ENCODE data around the gene FAM234B.

FAM234B gene

DNA sequence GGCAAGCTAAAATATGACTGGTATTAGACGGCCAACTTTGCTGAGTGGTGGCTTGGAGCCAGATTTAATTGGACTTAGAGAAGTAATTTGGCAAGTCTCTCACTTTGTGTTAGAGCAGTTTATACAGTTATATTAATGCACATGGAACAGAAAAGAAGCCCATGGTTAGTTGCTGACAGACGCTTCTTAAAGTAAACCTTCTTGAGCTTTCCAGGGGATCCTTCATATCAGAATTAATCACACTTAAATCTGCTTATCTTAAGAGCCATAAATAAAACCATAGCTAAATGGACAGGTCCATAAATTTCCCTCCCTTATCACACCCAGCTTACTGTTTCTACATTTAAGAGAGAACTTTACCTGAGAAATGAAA, 49.7 kb downstream of the FAM234B start:
- no peak for DNase-seq

DNA sequence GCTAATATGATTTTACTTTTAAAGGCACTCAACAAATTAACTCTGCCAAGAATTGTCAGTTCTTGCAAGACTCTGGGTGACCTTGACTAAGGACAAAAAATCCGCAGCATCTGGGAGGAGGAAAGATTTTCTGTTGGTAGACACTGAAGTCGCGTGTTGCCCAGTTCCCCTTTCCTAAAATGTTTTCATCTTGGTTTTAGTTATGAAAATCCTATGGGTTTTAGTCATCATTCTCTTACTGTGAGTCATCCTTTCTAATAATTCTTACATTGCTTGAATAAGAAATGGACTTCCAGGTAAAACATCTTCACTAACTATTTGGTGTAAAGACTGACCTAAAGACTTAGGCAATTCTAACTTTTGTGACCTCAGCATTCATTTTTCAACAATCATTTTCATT, 50.2 kb downstream of the FAM234B start:
- no peak for DNase-seq

DNA sequence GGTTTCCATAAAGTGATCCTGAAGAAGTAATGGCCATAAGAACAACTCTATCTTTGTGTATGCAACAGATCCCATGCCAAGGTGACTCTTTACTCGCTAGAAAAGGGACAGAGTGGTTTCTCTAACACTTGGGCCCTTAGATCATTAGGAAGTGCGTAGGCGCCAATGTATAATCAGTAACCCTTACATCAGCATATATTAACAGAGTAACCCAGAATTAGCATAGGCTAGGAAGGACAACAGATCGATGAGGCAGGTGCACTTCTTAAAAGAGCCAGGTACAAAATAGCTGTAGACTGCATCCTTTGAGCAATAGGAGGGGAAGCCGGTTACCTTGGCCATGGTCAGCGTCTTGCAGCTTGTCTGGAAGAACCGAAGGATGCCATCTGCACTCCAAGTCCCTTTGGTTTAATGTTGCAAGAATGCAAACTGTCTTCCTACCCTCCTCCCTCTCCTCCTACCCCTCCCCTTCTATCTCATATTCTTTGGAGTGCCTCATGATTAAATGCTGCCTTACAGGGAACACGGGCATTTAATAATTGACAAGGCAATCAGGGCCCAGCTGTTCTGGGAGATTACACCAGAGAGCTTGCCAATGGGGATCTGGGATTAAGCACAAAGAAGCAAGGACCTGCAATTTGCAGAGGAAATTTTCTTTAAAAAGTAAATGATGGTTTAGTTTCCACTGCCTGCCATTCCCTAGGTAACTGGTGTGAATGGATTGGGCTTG, 51.2 kb downstream of the FAM234B start:
- DNase-seq = no peak

DNA sequence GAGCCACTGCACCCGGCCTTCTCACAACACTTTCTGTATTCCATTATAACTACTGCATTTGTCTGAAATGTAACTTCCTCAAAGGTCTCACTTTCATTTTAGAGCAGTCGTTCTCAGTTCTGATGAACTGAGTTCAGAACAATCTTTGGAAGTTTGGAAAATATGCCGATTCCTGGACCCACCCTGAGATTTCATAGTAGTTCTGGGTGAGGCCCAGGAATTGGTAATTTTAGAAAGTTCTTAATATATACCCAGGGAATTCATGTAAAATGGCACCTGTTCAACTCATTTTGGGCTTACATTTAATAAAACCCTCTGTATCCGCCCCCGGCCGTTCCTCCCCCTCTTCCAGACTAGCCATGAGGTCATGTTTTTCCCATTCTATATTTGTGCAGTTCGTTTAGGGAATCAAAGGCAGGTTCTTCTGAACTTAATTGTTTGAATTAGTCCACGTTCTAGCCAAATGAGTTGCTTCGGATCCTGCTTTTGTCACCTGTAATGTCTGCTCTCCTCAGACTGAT, 53.4 kb downstream of the FAM234B start:
- no peak for DNase-seq

DNA sequence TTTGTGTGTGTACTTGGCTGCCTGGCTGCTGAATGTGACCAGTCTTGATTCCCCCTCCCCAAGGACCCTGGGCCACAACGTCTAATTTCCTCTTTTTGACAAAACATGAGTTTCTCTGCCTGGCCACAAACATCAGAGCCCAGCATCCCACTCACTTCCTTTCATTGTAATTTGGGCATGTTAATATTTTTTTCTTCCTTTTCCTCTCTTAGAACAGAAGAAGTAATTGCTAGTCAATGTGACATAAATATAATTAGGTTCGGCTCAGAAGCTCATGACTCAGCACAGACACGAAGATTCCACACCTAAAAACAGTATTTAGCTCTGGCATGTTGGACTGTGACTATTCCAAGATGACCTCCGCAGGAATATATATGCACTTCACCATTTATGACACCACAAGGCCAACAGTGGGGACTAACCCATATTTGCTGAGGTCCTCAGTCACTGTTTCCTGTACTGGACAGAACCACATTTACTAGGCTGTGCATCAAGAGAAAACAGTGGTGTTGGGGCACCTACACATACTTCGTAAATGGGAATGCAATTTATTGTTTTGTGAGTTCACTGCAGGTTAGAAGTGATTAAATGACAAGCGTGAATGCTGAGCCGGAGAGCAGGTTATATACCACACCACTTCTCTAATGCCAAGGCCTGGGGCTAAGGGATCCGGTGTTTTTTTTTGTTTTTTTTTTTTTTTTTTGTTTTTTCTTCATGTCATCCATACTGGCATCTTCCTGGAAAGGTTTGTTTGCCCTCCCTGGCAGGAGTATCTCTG, 55.1 kb downstream of the FAM234B start:
- DNase-seq = no peak

DNA sequence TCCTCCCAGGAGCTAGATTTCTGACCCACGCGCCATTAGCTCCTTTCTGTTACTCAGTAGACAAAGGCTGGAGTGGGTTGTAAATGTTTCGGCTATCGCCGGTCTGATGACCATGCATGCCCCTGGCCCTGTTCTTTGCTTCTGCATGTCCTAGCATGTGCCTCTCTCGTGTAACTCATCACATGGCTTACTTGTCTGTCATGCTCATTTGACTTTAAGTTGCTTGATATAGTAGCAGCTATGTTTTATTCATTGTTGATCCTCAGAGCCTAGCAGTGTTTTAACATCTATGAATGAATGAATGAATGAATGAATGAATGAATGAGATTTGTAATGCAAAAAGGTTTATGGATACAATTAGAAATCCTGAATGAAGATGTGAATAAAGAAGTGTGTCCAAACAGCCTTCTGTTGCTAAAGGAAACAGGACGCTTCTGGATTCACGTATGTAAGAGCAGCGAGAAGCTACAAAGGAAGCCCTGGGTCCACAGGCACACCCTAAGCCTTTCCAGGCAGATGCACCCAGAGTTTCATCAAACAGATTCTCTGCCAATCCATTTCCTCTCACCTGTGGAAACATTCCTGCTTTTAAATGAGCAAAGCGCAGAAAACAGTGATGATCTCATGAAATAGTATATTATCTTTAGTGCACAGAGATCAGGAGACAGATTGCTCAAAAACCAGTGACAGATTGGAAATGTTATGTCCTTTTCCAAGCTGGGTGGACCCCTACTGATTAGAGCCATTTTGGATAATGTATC, 55.8 kb downstream of the FAM234B start:
- no peak for DNase-seq

DNA sequence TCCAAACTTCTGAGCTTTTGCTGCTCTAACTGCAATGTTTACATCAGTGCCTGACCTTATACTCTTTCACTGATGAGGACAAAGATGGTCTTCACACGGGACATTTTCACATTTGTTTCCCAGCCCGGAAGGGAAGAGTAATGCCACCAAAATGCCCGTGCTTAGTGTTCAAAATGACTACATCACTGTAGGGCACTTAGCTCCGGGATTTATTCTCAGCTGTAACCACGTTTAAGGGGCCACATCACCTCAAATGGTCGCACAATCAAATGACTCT, 56.4 kb downstream of the FAM234B start:
- DNase-seq = no peak

DNA sequence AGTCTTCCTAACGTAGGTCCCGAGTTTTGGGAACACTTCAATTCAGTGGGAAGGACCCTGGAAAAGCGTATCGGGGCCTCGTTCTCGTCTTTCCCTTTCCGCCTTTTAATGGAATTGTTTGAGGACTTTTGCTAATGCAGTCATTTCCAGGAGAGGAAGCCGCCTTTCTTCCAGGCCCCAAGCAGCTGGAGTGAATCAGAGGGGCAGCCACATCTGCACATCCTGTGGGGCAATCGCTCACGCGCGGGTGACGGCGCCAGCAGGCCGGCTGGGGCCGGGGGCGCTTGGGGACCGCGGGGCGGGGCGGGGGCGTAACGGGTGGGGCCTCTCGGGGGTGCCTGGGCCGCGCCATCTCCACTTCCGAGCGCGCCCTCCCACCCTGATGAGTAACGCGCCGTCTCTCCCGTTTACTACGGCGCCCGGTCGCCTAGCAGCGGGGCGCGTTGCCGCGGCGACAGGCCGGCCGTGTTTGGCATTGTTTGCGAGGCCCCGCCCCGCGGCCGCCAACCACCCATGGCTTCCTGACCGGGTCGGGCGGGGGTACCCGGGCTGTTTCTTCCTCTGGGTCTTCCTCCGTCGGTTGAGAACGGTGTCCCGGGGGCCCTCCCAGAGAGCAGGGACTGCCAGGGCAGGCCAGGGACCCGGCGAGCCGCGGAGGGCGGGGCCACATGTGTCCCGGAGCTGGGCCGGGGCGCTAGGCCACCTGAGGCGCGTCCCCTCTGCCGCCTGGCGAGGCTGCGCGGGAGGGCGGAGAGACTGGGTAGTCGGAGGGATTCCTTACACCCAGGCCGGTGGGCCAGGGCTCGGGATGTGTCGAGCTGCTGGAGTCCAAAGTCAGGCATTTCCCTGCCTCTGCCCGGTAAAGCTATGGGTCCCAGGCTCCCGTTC, 56.9 kb downstream of the FAM234B start:
- DNase-seq = no peak

DNA sequence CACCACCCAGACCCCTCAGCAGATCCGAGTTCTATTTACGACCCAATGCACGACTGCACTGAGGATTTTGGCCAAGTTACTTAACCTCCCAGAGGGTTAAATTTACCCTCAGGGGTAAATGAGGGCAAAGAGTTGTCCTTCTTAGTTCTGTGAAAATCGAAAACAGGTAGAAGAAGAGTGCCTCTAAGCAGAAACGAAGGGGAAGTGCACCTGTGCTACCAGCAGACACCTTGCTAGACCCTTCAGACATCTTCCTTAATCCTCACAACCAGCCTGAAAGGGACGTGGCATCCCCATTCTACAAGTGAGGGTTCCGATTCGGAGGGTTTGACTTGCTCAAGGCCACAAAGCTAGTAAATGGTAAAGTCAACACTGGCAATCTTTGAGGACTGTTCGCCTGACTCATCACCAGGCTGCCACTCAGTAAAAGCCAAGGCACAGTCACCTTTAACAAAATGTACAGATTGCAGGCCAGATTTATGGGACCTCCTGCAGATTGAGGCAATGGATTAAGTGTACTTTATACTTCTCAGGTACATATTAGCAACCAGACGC, 57.7 kb downstream of the FAM234B start:
- DNase-seq = no peak

DNA sequence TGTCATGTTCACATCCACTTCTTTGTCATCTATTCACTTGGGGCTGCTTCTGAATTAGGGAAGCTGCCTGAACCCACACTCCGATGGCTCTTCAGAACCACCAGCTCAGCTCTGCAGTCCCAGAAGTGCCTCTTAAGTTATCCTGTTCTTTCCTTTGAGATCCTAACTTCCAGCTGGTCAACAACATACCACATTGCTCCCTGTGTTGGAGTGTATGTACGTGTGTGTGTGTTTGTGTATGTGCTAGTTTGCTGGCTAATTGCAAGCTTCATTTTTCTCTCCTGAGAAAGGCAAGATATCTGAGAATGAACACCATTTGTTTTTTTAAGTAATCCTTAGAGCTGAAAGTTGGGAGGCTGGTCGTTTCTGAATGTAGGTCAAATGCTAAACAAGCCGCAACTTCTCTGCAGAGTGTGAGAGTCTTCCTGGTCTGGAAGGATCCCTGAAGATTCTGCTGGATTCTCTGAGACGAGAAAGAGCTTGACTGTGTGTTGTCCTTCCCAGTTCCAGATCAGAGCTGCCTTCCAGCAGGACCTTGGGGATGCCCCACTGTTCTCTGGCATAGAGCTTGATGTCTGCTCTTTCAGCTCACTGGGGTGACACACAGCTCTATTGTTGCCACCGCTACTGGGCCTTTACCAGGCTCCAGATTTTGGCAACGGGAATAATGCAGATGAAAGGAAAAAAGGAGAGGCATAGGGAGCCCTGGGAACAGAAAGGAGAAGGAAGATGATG, 58.4 kb downstream of the FAM234B start:
- DNase-seq = no peak

DNA sequence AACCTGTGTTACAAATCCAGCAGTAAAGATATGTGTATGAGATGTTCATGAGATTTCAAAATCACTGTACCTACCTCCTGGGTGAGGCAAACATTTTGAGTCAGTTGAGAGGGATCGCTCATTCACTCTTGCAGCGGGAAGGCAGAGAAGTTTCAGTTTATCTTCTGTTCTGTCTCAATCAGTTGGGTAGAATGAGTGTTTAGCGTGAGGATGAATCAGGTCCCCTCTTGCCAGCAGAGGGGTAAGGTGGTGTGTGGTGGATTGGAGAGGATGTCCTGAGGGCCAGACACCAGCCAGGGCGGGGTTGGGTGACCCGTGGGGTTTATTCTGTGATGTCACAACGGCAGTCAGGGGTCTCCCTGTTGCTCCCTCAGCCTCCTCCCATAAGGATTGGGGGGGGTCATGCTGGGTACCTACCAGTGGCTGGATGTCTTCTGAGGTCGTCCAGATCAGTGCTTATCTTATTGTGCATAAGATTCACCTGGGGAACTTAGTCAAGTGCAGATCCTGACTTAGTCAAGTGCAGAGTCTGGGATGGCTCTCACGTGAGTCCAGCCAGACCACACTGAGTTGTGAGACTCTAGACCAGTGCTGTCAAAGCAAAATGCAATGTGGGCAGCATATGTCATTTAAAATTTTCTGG, 59.3 kb downstream of the FAM234B start, which contains the start of gene GSG1:
Gene GSG1, minus strand, starts transcription at position 277 of the 643 bp plus-strand sequence. Its CDS starts 155 bp downstream, at position 122.
- no peak for DNase-seq

DNA sequence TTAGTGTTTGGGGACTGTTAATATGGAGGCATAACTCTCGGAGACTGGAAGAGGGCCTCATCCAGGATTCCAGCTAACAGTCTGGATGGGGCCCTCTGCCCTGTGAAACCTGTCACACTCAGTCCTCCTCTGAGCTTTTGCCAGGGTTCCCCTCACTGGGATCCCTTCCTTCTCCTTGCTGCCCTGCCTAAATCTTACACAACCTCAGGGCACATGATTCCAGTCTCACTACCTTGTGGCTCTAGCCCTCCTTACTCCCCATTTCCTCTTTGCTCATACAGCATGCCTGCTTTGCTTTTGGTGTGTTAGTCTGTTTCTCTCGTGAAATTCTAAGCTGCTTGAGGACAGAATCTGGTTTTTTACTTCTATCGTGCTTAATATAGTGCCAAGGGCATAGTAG, 60.2 kb downstream of the FAM234B start:
- no peak for DNase-seq

DNA sequence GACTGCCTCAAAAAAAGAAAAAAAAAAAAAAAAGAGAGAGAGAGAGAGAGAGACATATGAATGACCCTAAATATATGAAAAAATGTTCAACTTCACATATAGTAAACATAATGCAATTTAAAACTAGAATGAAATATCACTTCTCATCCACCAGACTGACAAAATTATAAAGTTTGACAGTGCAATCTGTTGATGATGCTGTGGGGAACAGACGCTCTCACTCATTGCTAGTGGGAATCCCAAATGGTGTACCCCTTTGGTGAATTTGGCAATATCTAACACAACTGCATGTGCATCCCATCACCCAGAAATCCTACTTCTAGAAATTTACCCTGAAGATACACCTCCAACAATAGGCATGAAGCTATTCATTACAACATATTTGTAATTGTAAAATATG, 61.6 kb downstream of the FAM234B start:
- DNase-seq = no peak

DNA sequence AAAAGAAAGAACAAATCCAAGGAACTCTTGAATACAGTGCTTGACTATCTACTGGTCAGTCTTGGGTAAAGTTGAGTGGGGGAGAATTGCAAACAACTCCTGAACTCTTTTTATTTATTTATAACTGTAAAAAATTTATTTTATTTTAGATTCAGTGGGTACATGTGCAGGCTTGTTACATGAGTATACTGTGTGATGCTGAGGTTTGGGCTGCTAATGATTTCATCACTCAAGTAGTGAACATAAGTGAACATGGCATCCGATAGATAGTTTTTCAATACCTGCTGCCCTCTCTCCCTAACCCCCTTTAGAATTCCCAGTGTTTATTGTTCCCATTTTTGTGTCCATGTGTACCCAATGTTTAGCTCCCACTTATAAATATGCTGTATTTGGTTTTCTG, 62.5 kb downstream of the FAM234B start:
- DNase-seq = no peak

DNA sequence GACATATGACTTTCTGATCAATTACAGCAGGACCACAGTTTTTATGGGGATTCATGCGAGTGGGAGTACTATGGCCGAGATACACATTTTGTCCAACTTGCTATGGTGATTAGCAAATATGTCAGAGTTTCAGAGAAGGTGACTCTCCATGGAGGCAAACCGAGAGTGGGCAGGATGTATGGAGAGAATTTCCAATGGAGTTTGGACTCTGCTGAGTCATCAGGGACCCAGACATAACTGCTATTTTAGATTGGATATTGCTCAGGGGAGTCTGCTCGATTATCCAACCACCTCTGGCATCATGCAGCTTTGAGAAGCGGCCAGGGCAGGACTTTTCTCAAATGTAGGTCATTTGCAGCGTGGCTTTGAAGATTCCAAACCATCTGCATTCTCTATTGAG, 68.8 kb downstream of the FAM234B start:
- no peak for DNase-seq

DNA sequence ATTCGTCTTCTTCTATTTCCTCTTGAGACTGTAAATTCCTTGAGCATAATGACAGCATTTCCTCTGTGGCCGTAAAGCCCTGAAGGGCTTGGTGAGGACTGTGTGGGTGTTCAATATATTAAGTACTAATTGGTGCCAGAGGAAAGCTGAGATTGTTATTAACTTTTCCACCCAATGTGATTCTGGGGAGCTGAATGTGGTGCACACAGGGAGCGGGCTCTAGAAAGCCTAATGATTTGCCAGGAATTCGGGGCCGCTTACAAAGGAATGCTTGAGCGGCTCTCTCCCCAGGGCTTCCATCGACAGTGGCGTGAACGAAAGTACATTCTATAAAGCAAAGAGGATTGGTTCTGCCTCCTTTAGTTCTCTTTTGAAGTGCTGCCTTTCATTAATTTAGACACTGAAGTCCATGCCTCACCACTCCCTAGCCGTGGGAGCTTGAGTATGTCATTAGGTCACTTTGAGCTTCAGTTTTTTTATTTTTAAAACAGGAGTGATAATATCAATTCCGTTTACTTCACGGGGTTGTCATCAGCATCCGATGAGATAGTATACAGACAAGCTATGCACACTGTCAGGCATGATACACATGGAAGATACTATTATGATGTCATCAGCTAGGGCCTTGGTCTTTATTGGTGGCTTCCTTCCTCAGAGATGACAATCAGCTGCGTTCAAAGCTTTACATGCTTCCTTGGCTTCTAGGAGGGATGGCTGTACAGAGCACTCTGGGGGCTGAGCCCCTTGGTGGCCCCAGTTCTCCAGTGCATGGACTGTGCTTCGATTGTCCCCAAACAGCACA, 70.3 kb downstream of the FAM234B start:
- no peak for DNase-seq

DNA sequence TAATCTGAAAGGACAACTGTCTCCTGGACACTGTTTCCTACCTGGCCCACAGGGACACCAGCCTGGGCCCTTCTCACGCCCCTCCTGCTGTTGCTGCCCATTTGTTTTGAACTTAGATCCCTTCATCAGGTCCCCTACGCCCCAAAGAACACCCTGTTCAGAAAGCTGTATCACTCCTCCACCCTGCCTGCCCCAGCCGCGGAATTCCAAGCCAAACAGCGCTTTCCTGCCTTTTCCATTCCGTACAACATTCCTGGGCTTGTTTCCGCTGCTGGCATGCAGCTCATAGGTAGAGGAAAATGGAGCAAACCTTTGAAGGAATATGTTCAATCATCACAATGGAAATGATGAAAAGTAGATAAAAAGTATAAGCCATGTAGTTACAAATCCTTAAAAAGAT, 72.1 kb downstream of the FAM234B start:
- DNase-seq = no peak

DNA sequence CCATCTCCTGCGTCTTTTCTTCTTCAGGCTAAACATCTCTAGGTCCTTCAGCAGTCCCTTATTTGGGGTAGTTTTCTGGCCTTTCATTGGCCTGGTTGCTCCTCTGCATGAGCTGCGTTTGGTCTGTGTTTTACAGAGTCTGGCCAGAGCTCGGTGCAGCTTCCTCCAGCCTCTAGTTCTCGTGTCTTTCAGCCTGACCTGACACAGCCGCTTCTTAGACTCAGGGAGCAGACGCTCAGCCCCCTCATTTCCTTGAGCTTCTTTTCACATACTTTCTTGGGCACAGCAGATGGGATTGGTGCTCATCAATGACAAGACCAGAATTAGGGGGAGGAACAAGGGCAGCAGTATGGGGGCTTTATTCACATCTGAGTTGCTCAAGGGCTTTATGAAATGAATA, 72.8 kb downstream of the FAM234B start:
- DNase-seq = no peak

DNA sequence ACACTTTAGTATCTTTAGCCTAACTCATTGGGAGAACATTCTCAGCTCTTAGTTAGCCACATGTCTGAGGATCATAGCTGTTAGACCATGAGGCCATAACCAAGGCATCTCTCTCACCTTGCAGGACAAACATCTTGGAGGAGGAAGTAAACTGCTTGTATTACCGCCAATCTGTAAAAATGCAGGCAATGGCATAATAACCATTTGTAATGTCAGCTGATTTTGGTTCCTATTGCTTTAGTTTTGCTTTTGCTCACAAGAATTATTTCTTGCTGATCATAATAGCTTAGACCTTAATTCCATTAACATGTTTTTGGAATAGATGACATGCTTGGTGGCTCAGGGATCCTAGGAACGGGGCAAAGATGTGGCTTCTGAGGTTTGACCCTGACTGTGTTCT, 75.6 kb downstream of the FAM234B start:
- DNase-seq = no peak

DNA sequence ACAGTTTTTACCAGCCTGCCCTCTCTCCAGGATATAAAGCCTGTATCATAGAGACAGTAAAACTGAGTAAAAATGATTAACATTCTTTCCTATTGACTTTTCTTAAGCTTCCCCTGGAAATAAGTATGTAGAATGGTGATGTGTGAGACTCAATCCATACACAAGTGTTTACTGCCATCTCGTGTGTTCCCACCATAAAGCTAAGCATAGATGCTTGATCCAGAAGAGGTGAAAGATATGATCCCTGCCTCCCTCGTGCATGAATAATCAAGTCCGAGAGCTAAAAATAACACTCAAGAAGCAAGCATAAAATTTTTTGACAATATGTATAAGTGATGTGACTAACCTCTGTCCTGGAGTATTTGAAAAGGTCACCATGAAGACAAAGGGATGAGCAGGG, 76.2 kb downstream of the FAM234B start:
- no peak for DNase-seq

Data from NCI-H2081 treated with DMSO at 0.1 percent for 48 hours (cell line).